ENCODE data around the gene DYNC1I1. TPM values are rescaled to one million over a fixed set of nuclear protein-coding genes. Genes with fewer than 3 reads are reported as not detected.
A peak's percentile ranks its signal among the peaks of the same experiment; 100 is the strongest.

DYNC1I1 gene
- total and polyA plus RNA-seq, 4 donors: 0.39 to 7.6 (median 1.5) TPM

DNA sequence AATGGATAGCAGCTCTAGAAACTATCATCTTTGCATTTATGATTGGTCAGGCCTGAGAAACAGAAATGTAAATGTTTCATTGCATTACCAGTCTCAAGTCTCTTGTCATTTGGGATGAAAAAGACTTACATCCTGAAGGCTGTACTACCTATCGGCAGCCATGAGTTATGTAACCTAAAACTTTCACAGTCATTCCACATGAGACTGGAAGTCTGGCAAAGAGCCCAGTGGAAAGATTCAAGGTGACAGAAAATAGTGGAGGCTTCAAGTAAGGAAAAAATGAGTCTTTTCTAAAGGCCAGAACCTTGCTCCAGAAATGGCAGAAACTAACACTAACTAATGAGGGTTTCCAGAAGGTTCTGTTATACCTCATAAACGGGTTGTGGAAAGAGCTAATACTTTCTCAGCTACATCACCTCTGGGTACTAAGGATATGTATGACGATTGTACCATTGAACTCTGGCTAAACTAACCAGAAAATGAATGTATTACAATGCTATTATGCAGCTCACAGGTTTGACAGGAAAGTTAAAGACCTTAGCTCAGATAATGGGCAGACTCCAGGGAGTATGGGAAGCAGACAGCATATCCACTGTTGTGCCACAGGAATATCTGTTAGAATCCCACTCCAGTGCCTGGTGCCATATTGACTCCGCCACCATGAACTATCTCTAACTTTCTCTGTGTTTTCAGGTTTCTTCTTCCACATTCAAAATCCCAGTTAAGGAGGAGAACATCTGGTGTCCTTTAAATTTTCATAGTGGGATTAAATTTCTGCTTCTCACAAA, 41.7 kb upstream of the DYNC1I1 start:
- Histone ChIP-seq H3K4me1 (ENCODE audit: control insufficient read depth in 5 of 5, insufficient read depth in 5 of 5, low read length in 5 of 5) (no peaks in the 10 kb centered on the region), H3K9me3 (ENCODE audit: control insufficient read depth in 4 of 4, insufficient read depth in 3 of 4, low read length in 3 of 4) (no peaks in the 10 kb centered on the region), H3K4me3 (no peak overlapping the region), H3K36me3 (ENCODE audit: control insufficient read depth in 4 of 4, insufficient read depth in 4 of 4, low read length in 4 of 4) (no peaks in the 10 kb centered on the region), H3K27ac (ENCODE audit: low read depth in 1 of 2, low read length in 1 of 2) (no peak overlapping the region), H3K27me3 (ENCODE audit: control insufficient read depth in 3 of 3, insufficient read depth in 3 of 3, low read length in 2 of 3) (no peaks in the 10 kb centered on the region), H3K9ac (ENCODE audit: insufficient read depth in 1 of 2, low read length in 2 of 2) (no peak overlapping the region)
- ATAC-seq (ENCODE audit: insufficient read depth, low FRiP score) (no peak), DNase-seq (peak in 1 of 3 donors; percentile 22)
- WGBS, 2 donors: 76 to 87% methylated on average over 4 of the region's 4 CpGs
- TF ChIP-seq, protein P1, sequence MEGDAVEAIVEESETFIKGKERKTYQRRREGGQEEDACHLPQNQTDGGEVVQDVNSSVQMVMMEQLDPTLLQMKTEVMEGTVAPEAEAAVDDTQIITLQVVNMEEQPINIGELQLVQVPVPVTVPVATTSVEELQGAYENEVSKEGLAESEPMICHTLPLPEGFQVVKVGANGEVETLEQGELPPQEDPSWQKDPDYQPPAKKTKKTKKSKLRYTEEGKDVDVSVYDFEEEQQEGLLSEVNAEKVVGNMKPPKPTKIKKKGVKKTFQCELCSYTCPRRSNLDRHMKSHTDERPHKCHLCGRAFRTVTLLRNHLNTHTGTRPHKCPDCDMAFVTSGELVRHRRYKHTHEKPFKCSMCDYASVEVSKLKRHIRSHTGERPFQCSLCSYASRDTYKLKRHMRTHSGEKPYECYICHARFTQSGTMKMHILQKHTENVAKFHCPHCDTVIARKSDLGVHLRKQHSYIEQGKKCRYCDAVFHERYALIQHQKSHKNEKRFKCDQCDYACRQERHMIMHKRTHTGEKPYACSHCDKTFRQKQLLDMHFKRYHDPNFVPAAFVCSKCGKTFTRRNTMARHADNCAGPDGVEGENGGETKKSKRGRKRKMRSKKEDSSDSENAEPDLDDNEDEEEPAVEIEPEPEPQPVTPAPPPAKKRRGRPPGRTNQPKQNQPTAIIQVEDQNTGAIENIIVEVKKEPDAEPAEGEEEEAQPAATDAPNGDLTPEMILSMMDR (IDR thresholded peaks at IDR 0.05; ENCODE audit: control extremely low read depth, extremely low read depth): no peak

GRCh38 chr7:95736635-95737034, 35.7 kb upstream of the DYNC1I1 start:
- TF ChIP-seq, protein P1 (IDR thresholded peaks at IDR 0.05; ENCODE audit: control extremely low read depth, extremely low read depth): no peak

GRCh38 chr7:95737828-95738505, 34.4 kb upstream of the DYNC1I1 start:
- Histone ChIP-seq H3K27me3 (ENCODE audit: control insufficient read depth in 3 of 3, insufficient read depth in 3 of 3, low read length in 2 of 3) (no peaks in the 10 kb centered on the region), H3K4me3 (no peak overlapping the region), H3K27ac (ENCODE audit: low read depth in 1 of 2, low read length in 1 of 2) (no peak overlapping the region), H3K36me3 (ENCODE audit: control insufficient read depth in 4 of 4, insufficient read depth in 4 of 4, low read length in 4 of 4) (no peaks in the 10 kb centered on the region), H3K9ac (ENCODE audit: insufficient read depth in 1 of 2, low read length in 2 of 2) (no peak overlapping the region), H3K9me3 (ENCODE audit: control insufficient read depth in 4 of 4, insufficient read depth in 3 of 4, low read length in 3 of 4) (no peaks in the 10 kb centered on the region), H3K4me1 (ENCODE audit: control insufficient read depth in 5 of 5, insufficient read depth in 5 of 5, low read length in 5 of 5) (no peaks in the 10 kb centered on the region)
- no peak for ATAC-seq (ENCODE audit: insufficient read depth, low FRiP score)
- WGBS, 2 donors: 77% methylated on average over 3 of the region's 3 CpGs
- DNase-seq: no peak
- TF ChIP-seq, protein P1 (IDR thresholded peaks at IDR 0.05; ENCODE audit: control extremely low read depth, extremely low read depth): no peak

More at GRCh38 chr7:95736635-95737034, 35.7 kb upstream of the DYNC1I1 start:
- no peak for ATAC-seq (ENCODE audit: insufficient read depth, low FRiP score)
- WGBS, 2 donors: 57 to 71% methylated on average over 3 of the region's 3 CpGs
- Histone ChIP-seq H3K36me3 (ENCODE audit: control insufficient read depth in 4 of 4, insufficient read depth in 4 of 4, low read length in 4 of 4) (no peaks in the 10 kb centered on the region), H3K9ac (ENCODE audit: insufficient read depth in 1 of 2, low read length in 2 of 2) (no peak overlapping the region), H3K4me1 (ENCODE audit: control insufficient read depth in 5 of 5, insufficient read depth in 5 of 5, low read length in 5 of 5) (no peaks in the 10 kb centered on the region), H3K27me3 (ENCODE audit: control insufficient read depth in 3 of 3, insufficient read depth in 3 of 3, low read length in 2 of 3) (no peaks in the 10 kb centered on the region), H3K4me3 (no peak overlapping the region), H3K27ac (ENCODE audit: low read depth in 1 of 2, low read length in 1 of 2) (no peak overlapping the region), H3K9me3 (ENCODE audit: control insufficient read depth in 4 of 4, insufficient read depth in 3 of 4, low read length in 3 of 4) (no peaks in the 10 kb centered on the region)
- DNase-seq: no peak
